K562 (cell line): ENCODE measurements around the gene MYL6B. TPM values are rescaled to one million over a fixed set of nuclear protein-coding genes. Genes with fewer than 3 reads are reported as not detected.

ENCODE experiments used
- CHD2 ChIP-seq: IDR thresholded peaks from 2 replicates; pipeline ENCODE4 v1.6.1; 2011; ENCODE audit warnings: low read depth, low read length
- CREB1 ChIP-seq, 2 experiments: sonication (generic) in 1 of 2; formaldehyde crosslinking in 1 of 2; IDR thresholded peaks; 2 replicates each; pipeline versions ENCODE4 v1.6.1 to v1.8.0; 2012 to 2022; ENCODE audit warnings: inconsistent platforms in 1 of 2, mild to moderate bottlenecking in 1 of 2, missing genetic modification reagents in 1 of 2, moderate library complexity in 1 of 2
- ETV6 ChIP-seq, 3 experiments: fragments of 150-350 bp in 1 of 3; sonication (generic) in 1 of 3; formaldehyde crosslinking in 1 of 3; IDR thresholded peaks; 2 replicates each; pipeline versions ENCODE4 v1.6.1 to v1.8.0; 2014 to 2022; ENCODE audit warnings: borderline replicate concordance in 2 of 3, low read depth in 2 of 3, antibody characterized with exemption in 1 of 3, low read length in 1 of 3, mild to moderate bottlenecking in 1 of 3, missing genetic modification reagents in 1 of 3
- NCOA6 ChIP-seq: fragments of 450-650 bp; IDR thresholded peaks from 2 replicates; pipeline ENCODE4 v1.6.1; 2017; ENCODE audit warnings: mild to moderate bottlenecking
- NEUROD1 ChIP-seq: fragments of 150-350 bp; IDR thresholded peaks from 2 replicates; pipeline ENCODE4 v1.6.1; 2014; ENCODE audit warnings: borderline replicate concordance, low read length, low read depth; ENCODE audit not compliant: partially characterized antibody
- PHB ChIP-seq: fragments of 250-450 bp; sonication (Bioruptor Pico); IDR thresholded peaks from 2 replicates; pipeline ENCODE4 v1.5.0; 2021
- PHF21A ChIP-seq: fragments of 450-650 bp; IDR thresholded peaks from 2 replicates; pipeline ENCODE4 v1.6.1; 2017; ENCODE audit warnings: low read depth, borderline replicate concordance
- POLR3G ChIP-seq: IDR thresholded peaks from 2 replicates; pipeline ENCODE4 v1.6.1; 2011; ENCODE audit not compliant: insufficient read length, insufficient replicate concordance; ENCODE audit errors: extremely low read depth
- RAD21 ChIP-seq, 2 experiments: fragments of 250-450 bp in 1 of 2; fragments of 450-650 bp in 1 of 2; sonication (Bioruptor Pico) in 1 of 2; formaldehyde crosslinking in 1 of 2; IDR thresholded peaks in 1 of 2; conservative IDR thresholded peaks in 1 of 2; 2 replicates each; pipeline versions ENCODE4 v1.4.0 to v1.8.0; 2020 to 2022; ENCODE audit warnings: mild to moderate bottlenecking in 2 of 2, moderate library complexity in 1 of 2
- SAFB ChIP-seq: fragments of 200-400 bp; formaldehyde crosslinking; IDR thresholded peaks from 2 replicates; pipeline ENCODE4 v1.6.1; 2017; ENCODE audit warnings: low read depth, low read length, borderline replicate concordance
- SMAD2 ChIP-seq: fragments of 150-350 bp; IDR thresholded peaks from 2 replicates; pipeline ENCODE4 v1.6.1; 2014; ENCODE audit warnings: low read depth, mild to moderate bottlenecking, low read length
- TARDBP ChIP-seq: fragments of 450-650 bp; IDR thresholded peaks from 2 replicates; pipeline ENCODE4 v1.6.1; 2016
- TOE1 ChIP-seq, 2 experiments: fragments of 450-650 bp in 1 of 2; sonication (generic) in 1 of 2; formaldehyde crosslinking in 1 of 2; IDR thresholded peaks; 2 replicates each; pipeline versions ENCODE4 v1.7.1 to v1.8.0; 2016 to 2022; ENCODE audit warnings: borderline replicate concordance in 2 of 2, mild to moderate bottlenecking in 2 of 2, antibody characterized with exemption in 1 of 2, inconsistent platforms in 1 of 2, low read depth in 1 of 2, missing genetic modification reagents in 1 of 2, moderate library complexity in 1 of 2
- TRIM24 ChIP-seq, 2 experiments: fragments of 450-650 bp; IDR thresholded peaks; 2 replicates each; pipeline ENCODE4 v1.6.1; 2016
- XRCC5 ChIP-seq: fragments of 200-400 bp; formaldehyde crosslinking; IDR thresholded peaks from 2 replicates; pipeline ENCODE4 v1.6.1; 2017; ENCODE audit warnings: low read depth, mild to moderate bottlenecking, low read length
- ZFP30 ChIP-seq: fragments of 250-450 bp; sonication (Bioruptor Pico); IDR thresholded peaks from 2 replicates; pipeline ENCODE4 v1.8.0; 2022; ENCODE audit warnings: moderate library complexity, mild to moderate bottlenecking, inconsistent platforms, borderline replicate concordance
- ZFPM2 ChIP-seq: fragments of 250-450 bp; sonication (Bioruptor Pico); IDR thresholded peaks from 2 replicates; pipeline ENCODE4 v1.5.1; 2022; ENCODE audit warnings: mild to moderate bottlenecking
- ZNF384 ChIP-seq: IDR thresholded peaks from 2 replicates; pipeline ENCODE4 v1.6.1; 2012; ENCODE audit warnings: low read depth, low read length, improper control_type of control experiment
- ZNF707 ChIP-seq: fragments of 250-450 bp; sonication (Bioruptor Pico); conservative IDR thresholded peaks from 2 replicates; pipeline ENCODE4 v1.8.0; 2022; ENCODE audit warnings: inconsistent platforms, mild to moderate bottlenecking, moderate library complexity
- polyA plus RNA-seq, 8 experiments: library from polyadenylated mRNA; depleted of rRNA in 4 of 8; stranded (reverse) in 5 of 8; unstranded in 3 of 8; fragments of >200 nt; fragmentation: Nextera tagmentation in 2 of 8; fragmentation: Illumina TruSeq in 1 of 8; extraction: Ambion mirVana in 2 of 8; extraction: Trizol in 1 of 8; gene quantifications; 2 replicates each; pipeline versions ENCODE4 v1.2.1 to v1.2.3, GENCODE V29; 2011 to 2014; ENCODE audit warnings: inconsistent platforms in 1 of 8, missing spikeins in 1 of 8
- total RNA-seq, 7 experiments: library from RNA; depleted of rRNA in 6 of 7; stranded (reverse); fragments of >200 nt in 6 of 7; fragmentation: Illumina TruSeq in 2 of 7; extraction: Trizol in 2 of 7; gene quantifications; 2 replicates each; pipeline versions ENCODE4 v1.2.1 to v1.2.3, GENCODE V29; 2011 to 2021; ENCODE audit warnings: low replicate concordance in 1 of 7
- TF ChIP-seq, protein P1 (sequence below), 2 experiments: fragments of 450-650 bp; IDR thresholded peaks; 2 replicates each; pipeline ENCODE4 v1.6.1; 2018; ENCODE audit warnings: mild to moderate bottlenecking in 2 of 2, low read depth in 1 of 2; ENCODE audit not compliant: partially characterized antibody in 2 of 2
- TF ChIP-seq, protein P2 (sequence below): fragments of 450-650 bp; conservative IDR thresholded peaks from 2 replicates; pipeline ENCODE4 v1.6.1; 2016; ENCODE audit warnings: missing genetic modification characterization, low read depth, mild to moderate bottlenecking, missing compliant biosample characterization, moderate library complexity

MYL6B gene
- total and polyA plus RNA-seq, 9 of the 15 experiments (the other 6 are each of a cell fraction or from before 2014, with no cell fraction given): 42.8 to 77.3 (median 68.6) TPM

GRCh38 chr12:56116267-56117081, 35.9 kb upstream of the MYL6B start, which contains the start of gene RPL41 (continued):
- TF ChIP-seq CHD2: no peak; the same call in none of the 2 replicates
- TF ChIP-seq NEUROD1: peak; percentile 29
- peak; percentile 52; the same call in 1 of the 2 replicates for TF ChIP-seq PHB (CRISPR knock-in tag)
- TF ChIP-seq XRCC5: peak; percentile 66; the same call in 1 of the 2 replicates
- no peak for TF ChIP-seq ZNF707
- 0 out of 4 replicates have a peak, but pooled peaks of 1 of the 2 experiments have one; percentile 19 for TF ChIP-seq ETV6 (IDR thresholded peaks at IDR 0.05; ENCODE audit: borderline replicate concordance in 1 of 2, low read depth in 2 of 2, low read length in 1 of 2)
- TF ChIP-seq ETV6 (CRISPR knock-in tag; IDR thresholded peaks at IDR 0.05; ENCODE audit: borderline replicate concordance): no peak
- TF ChIP-seq TRIM24 (IDR thresholded peaks at IDR 0.05): peak in 1 of 2 experiments; percentile 24; a peak in 2 of 4 replicates
- no peak for TF ChIP-seq POLR3G
- 0 out of 2 replicates have a peak, but pooled peaks have one; percentile 18 for TF ChIP-seq PHF21A
- TF ChIP-seq TOE1 (IDR thresholded peaks at IDR 0.05; ENCODE audit: borderline replicate concordance): peak; percentile 78
- TF ChIP-seq TOE1 (CRISPR knock-in tag; IDR thresholded peaks at IDR 0.05; ENCODE audit: borderline replicate concordance, low read depth): no peak
- 0 out of 4 replicates have a peak, but pooled peaks have one; percentile 1 to 29 for TF ChIP-seq RAD21 (CRISPR knock-in tag; conservative IDR thresholded peaks at IDR 0.05 in 1 of 2, IDR thresholded peaks at IDR 0.05 in 1 of 2)
- TF ChIP-seq SMAD2: no peak
- no peak; the same call in 1 of the 2 replicates for TF ChIP-seq ZNF384
- no peak for TF ChIP-seq SAFB
- peak; percentile 67; the same call in 1 of the 2 replicates for TF ChIP-seq NCOA6
- TF ChIP-seq ZFP30 (CRISPR knock-in tag): no peak
- peak; percentile 93 for TF ChIP-seq CREB1 (IDR thresholded peaks at IDR 0.05)
- TF ChIP-seq CREB1 (CRISPR knock-in tag; IDR thresholded peaks at IDR 0.05): peak; percentile 93
- TF ChIP-seq, protein P1, sequence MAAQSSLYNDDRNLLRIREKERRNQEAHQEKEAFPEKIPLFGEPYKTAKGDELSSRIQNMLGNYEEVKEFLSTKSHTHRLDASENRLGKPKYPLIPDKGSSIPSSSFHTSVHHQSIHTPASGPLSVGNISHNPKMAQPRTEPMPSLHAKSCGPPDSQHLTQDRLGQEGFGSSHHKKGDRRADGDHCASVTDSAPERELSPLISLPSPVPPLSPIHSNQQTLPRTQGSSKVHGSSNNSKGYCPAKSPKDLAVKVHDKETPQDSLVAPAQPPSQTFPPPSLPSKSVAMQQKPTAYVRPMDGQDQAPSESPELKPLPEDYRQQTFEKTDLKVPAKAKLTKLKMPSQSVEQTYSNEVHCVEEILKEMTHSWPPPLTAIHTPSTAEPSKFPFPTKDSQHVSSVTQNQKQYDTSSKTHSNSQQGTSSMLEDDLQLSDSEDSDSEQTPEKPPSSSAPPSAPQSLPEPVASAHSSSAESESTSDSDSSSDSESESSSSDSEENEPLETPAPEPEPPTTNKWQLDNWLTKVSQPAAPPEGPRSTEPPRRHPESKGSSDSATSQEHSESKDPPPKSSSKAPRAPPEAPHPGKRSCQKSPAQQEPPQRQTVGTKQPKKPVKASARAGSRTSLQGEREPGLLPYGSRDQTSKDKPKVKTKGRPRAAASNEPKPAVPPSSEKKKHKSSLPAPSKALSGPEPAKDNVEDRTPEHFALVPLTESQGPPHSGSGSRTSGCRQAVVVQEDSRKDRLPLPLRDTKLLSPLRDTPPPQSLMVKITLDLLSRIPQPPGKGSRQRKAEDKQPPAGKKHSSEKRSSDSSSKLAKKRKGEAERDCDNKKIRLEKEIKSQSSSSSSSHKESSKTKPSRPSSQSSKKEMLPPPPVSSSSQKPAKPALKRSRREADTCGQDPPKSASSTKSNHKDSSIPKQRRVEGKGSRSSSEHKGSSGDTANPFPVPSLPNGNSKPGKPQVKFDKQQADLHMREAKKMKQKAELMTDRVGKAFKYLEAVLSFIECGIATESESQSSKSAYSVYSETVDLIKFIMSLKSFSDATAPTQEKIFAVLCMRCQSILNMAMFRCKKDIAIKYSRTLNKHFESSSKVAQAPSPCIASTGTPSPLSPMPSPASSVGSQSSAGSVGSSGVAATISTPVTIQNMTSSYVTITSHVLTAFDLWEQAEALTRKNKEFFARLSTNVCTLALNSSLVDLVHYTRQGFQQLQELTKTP (IDR thresholded peaks at IDR 0.05; ENCODE audit: low read depth in 1 of 2, partially characterized antibody in 2 of 2): peak; percentile 86
- TF ChIP-seq TARDBP: no peak
- TF ChIP-seq, protein P2, sequence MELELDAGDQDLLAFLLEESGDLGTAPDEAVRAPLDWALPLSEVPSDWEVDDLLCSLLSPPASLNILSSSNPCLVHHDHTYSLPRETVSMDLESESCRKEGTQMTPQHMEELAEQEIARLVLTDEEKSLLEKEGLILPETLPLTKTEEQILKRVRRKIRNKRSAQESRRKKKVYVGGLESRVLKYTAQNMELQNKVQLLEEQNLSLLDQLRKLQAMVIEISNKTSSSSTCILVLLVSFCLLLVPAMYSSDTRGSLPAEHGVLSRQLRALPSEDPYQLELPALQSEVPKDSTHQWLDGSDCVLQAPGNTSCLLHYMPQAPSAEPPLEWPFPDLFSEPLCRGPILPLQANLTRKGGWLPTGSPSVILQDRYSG: no peak
- TF ChIP-seq ZFPM2: no peak
